GM12875 (cell line): ENCODE measurements around the gene GRIK4.

Experiments
- H3K4me3 ChIP-seq: one replicate; pipeline ENCODE4 v1.5.1; 2011; ENCODE audit warnings: low read depth, low read length, control low read depth
- CTCF ChIP-seq: IDR thresholded peaks from 2 replicates; pipeline ENCODE4 v1.5.1; 2011; ENCODE audit warnings: low read depth, mild to moderate bottlenecking, control low read depth, inconsistent platforms, low read length, moderate library complexity, borderline replicate concordance; ENCODE audit not compliant: insufficient read depth

The GRIK4 gene

GRCh38 chr11:120634706-120635105, 123.2 kb downstream of the GRIK4 start:
- TF ChIP-seq CTCF = no peak
- H3K4me3 ChIP-seq = no peak overlapping the region

- TF ChIP-seq CTCF = no peak
- H3K4me3 ChIP-seq = no peak overlapping the region
These were observed 123.7 kb downstream of the GRIK4 start for GRCh38 chr11:120635136-120635810.

- H3K4me3 ChIP-seq = no peak overlapping the region
- TF ChIP-seq CTCF = no peak
These were observed 125.6 kb downstream of the GRIK4 start for GRCh38 chr11:120637131-120637530.

GRCh38 chr11:120642196-120642894, 130.8 kb downstream of the GRIK4 start:
- TF ChIP-seq CTCF = no peak
- no peak overlapping the region for H3K4me3 ChIP-seq

GRCh38 chr11:120643284-120643683, 131.7 kb downstream of the GRIK4 start:
- no peak for TF ChIP-seq CTCF
- no peak overlapping the region for H3K4me3 ChIP-seq

- no peak overlapping the region for H3K4me3 ChIP-seq
- TF ChIP-seq CTCF = no peak
These were observed 134.1 kb downstream of the GRIK4 start for GRCh38 chr11:120645639-120646038.

- TF ChIP-seq CTCF = no peak
These were observed 134.7 kb downstream of the GRIK4 start for GRCh38 chr11:120646206-120646605.

More at GRCh38 chr11:120646206-120646605, 134.7 kb downstream of the GRIK4 start:
- no peak overlapping the region for H3K4me3 ChIP-seq
